Lower leg skin (tissue), 3 donors: ENCODE results near the gene RABGAP1.

Experiments used
- CTCF ChIP-seq, 3 donors: fragments of 450-650 bp; IDR thresholded peaks; one replicate each; pipeline ENCODE4 v1.5.1; 2016; ENCODE audit warnings: antibody characterized with exemption in 3 of 3, mild to moderate bottlenecking in 3 of 3, moderate library complexity in 2 of 3
- POLR2A ChIP-seq, 2 donors: fragments of 450-650 bp; IDR thresholded peaks; one replicate each; pipeline ENCODE4 v1.6.1; 2016 to 2017; ENCODE audit warnings: antibody characterized with exemption in 2 of 2, mild to moderate bottlenecking in 1 of 2, moderate library complexity in 1 of 2

DNA sequence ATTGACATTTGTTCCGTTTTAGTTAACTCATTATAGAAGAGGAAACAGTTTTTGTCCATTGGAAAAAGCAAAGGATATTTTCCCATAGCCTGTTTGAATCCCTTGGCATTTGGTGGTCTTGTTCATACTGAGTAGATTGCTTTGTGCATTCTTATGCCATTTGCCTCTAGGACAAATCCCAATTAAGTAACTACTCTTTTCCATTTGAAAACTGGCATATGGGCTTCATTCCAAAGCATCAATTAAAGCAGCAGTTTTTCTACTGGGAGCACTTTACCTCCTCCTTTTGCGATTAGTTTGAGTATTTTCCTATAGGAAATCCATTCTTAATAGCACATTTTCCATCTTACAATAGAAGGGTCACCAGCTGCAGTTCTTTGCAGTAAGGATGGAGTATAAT is 123.9 kb downstream of the RABGAP1 start:
- TF ChIP-seq CTCF (IDR thresholded peaks at IDR 0.05): no peak
- TF ChIP-seq POLR2A (IDR thresholded peaks at IDR 0.05): no peak
